ELR (cell line): Measurements from ENCODE around the gene TBC1D16.
"Not testable (repeated sequence)": the region's sequence is repeated elsewhere in the genome, so short reads cannot be mapped to it uniquely, and the experiment has no call there.

Source experiments
- DNase-seq: peaks from one replicate; pipeline ENCODE4 v3.0.0-alpha.2; 2015; ENCODE audit warnings: low read depth

Gene TBC1D16

DNA sequence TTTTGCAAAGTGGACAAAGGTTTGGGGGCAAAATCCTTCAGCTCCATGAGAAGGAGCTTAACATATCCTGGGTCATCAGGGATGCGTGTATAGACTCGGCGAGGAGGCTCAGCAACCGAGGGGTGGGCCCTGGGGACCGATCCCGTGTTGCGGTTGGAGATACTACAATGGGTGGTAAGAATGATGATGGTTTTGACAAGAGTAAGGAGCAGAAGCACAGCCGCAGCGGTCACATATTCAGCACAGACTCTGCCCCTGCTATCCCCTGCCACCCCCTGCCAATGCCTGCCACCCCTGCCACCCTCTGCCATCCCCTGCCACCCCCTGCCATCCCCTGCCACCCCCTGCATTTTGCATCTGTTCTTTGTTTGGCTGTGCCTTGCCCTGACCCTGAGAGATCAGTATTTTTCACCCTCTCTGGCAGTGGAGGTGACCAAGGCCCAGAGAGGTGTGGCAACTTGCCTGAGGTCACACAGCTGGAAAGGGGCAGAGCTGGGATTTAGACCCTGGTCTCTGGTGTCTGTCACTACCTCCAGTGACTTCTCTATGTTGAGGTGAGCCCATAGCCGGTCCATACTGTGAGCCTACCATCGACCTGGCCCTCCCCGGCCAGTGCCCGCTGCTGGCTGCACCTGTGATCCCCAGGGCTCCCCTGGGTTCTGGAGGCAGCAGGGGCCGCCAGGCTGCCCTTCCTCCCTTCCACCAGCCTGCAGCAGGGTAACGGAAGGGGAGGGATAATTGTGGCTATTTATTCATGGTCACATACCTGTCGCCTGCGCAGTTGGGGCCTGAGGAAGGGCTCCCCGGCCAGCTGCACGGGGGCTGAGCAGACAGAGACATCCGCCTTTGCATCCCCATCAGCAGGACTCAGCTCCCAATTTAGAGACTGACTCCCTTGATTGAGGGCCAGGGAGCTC lies 121.5 kb downstream of the TBC1D16 start:
- no peak for DNase-seq

DNA sequence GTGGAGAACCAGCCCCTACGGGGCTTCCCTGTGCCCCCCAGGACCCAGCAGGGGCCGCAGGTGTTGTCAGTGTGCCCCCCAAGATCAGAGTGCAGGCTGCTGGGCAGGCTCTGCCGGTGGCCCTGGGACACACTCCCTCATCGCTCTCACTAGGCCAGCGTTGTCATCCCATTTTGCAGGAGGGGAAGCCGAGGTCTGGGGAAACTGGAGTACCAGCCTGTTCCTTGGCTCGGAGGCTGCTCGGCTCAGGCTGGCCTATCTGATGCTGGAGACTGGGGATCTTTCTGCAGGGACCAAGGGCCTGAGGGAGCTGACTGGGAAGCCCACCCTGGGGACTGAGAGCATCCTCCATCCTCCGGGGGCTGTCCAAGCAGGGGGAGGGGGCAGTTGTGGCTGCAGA lies 122.2 kb downstream of the TBC1D16 start:
- no peak for DNase-seq

DNA sequence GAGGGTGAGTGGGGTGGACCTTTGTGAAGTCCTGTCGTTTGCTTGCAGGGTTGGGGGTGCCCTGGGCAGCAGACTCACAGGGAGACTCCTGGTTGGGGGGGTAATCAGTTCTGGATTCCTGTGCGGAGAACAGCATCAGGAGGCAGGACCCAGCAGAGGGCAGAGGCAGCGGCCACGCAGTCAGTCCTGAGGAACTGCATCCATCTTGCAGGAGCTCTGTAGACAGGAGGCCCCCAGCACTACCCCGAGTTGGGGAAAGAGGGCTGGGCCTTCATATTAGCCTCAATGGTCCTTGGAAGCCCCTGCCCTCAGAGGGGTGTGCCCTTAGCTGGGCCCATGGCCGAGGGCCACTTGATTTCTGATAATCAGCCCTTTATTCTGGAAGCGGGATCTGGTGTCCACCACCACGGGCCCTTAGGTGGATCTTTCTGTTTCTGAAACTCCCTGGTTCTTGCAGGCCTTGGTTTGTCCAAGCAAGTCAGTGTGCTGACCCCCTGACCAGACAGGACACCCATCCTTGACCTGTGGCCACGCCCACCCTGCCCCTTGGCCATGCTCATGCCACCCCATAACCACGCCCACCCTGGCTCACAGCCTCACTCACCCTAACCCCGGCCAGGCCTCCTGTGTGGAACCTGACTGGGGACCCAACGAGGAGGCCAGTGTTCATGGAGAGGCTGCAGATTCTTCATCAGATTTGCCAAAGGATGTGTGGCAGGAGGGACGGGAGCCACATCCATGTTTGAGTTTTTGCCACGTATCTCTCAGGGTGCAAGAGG lies 122.9 kb downstream of the TBC1D16 start:
- no peak for DNase-seq

DNA sequence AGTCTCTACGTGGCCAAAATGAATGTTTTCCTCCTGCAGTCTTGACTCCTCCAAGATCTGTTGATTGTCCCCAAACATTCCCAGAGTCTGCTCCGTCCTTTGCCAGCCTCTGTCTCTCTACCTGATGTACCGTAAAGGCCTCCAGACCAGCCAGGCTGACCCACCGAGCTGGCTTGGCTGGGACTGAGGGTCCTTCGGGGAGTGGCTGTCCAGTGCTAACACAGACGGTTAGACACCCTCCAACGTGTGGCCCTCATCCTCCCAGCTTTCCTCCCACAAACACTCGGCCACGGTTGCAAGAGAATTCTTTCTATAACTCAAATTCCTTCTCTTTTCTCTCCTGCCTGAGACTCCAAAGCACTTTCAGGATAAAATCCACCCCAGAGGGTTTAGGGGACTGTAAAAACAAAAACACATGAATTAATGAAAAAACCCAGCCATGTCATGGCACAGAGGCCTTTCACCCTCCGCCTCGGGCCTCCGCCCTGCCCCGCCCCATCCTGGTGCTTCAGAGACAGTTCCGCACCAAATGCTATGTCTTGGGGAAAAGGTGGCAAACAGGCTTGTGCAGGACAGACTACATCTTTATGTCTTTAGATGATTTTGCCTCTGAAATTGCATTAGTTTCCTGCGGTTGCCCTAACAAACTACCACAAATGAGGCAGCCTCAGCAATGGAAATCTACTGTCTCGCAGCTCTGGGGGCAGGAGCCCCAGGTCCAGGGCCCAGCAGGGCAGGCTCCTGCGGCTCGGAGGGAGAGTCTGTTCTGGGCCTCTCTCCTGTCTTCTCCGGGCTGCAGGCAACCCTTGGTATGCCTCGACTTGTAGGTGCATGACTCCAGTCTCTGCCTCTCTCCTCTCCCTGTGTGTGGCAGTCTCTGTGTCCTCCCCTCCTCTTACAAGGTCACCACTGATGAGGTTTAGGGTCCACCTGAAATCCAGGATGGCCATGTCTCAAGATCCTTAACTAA lies 124.0 kb downstream of the TBC1D16 start:
- no peak for DNase-seq

DNA sequence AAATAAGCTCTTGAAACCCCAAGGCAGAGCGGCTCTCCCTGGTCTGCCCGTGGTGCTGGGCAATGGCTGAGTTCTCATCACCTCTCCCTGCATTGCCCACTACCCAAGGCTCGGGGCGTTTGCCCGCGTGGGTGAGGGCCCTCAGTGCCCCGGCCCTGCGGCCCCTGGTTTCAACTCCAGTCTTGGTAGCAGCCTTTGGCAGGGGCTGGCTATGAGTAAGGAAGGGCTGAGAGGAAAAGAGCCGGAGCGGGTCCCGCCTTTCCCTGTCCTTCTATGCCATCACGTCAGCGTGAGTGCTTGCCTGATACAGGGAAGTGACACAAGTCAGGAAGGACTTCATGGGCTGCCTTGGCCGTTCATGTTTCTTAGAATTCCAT lies 124.7 kb downstream of the TBC1D16 start:
- DNase-seq: no peak

DNA sequence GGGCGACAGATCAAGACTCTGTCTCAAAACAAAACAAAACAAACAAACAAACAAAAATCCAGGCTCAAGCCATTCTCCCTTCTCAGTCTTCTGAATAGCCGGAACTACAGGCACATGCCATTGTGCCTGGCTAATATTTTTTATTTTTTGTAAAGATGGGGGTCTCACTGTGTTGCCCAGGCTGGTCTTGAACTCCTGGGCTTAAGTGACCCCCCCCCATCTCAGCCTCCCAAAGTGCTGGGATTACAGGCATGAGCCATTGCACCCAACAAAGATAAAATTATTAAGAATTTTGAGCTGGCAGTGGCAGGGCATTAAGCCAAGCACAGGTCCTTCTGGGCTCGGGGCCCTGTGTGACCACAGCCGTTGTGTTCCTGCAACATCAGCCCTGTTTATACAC lies 126.6 kb downstream of the TBC1D16 start:
- DNase-seq: no peak

DNA sequence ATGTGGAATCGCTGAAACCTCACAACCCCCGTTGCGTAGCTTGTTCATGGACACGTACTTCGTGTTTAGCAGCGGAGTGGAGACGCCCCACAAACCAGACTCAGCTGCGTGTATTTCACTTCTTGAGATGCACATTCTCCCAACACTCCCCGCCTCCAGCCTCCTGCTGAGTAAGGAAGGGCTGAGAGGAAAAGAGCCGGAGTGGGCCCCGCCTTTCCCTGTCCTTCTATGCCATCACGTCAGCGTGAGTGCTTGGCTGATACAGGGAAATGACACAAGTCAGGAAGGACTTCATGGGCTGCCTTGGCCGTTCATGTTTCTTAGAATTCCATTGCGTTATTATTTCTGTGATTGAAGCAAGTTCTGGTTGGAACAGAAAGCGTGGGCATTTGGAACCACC lies 127.8 kb downstream of the TBC1D16 start:
- peak; percentile 20 for DNase-seq

DNA sequence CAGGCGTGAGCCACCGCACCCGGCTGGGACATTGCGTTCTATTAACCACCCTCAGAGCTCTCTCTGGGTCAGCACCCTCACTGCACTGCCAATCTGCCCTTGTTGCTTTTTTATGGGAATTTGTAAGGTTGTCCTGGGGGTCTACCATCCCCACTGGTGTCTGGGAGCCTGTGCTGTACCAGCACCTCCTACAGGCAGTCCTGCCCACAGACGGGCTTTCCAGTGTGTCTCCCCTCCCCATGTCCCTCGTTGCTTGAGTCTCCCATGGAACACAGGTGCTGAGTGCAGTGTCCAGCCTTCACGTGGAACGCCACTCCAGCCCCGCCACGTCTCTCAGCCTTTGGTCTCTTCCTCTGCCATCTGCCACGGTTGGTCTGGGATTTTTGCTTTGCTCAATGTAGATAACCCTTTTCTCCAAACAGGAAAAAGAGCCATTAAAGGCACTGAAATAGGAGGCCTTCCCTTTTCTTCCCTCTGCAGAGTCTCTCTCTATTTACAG lies 128.4 kb downstream of the TBC1D16 start:
- no peak for DNase-seq

DNA sequence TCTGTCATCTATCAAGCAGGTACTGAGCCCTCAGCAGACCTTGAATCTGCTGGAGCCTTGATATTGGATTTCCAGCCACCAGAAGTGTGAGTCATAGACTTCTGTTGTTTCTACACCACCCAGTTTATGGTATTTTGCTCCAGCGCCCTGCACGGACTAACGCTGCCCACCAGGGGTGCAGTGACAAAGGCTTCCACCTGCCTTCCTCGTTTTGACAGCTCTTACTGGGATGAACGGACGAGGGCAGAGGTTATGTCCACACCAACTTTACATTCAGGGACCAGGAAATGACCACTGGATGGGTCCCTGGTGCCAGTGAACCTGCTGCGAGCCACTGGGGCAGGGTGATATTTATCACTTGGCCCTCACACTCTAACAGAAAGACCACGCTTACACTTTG lies 129.8 kb downstream of the TBC1D16 start:
- DNase-seq: peak; percentile 46

DNA sequence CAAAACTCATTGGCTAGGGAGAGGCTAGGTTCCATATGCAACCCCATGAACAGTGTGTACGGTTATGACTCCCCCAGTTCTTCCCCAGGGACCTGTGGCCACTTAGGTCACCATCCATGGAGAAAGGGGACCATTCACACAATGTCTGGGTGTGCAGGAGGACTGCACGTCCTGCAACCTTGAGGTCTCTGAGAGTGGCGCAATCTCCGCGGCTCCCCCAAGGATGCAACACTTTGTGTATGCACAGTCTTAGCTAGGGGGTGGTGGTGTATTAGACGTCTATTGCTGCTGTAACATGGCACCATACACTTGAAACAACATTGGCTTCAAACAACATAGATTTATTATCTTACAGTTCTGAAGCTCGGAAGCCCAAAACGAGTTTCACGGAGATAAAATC lies 130.8 kb downstream of the TBC1D16 start:
- no peak for DNase-seq

DNA sequence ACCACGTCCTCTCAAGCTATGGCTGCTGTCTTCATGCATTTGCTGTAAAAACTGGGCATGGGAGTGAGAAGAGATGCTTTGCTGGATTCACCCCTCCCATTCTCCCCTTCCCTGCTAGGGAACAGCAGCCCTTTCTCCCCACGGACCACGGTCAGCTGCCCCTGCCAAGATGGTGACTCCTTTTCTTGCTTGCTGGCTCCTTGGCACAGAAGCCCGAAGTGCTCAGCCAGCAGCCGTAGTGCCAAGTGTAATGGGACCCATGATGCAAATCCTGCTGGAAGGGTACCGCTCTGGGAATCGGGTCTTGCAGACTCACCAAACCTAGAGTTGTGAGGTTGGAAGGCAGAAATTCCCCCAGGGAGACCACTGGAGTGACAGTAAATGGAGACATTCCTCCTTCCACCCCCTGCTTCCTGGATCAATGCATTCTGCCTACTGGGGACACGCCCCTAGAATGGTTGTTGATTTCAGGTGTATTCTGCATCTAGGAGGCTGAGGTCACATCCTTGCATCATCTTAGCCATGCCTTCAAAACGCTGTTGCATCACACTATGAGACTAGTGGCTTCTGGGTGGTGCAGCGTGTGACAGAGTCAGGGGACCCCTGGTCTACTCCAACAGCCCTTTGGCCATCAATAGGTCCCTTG lies 133.4 kb downstream of the TBC1D16 start:
- DNase-seq: no peak

DNA sequence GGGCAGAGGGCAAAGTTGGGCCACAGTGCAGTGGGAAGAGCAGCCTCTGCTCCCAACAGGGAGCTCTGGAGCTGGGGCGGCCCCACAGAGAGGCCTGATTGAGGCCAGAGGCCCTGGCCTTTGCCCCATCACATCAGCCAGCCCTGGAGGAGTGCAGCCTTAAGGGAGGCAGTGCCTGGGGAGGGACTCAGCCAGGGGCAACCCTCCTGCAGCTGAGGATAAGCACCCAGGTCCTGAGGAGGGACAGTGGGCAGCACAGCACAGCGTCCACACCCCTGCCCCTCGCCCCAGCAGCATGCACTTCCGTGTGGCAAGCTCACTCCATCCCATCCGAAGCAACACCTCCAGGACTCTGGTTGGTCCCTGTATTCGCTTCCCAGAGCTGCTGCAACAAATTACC lies 134.5 kb downstream of the TBC1D16 start:
- no peak for DNase-seq

DNA sequence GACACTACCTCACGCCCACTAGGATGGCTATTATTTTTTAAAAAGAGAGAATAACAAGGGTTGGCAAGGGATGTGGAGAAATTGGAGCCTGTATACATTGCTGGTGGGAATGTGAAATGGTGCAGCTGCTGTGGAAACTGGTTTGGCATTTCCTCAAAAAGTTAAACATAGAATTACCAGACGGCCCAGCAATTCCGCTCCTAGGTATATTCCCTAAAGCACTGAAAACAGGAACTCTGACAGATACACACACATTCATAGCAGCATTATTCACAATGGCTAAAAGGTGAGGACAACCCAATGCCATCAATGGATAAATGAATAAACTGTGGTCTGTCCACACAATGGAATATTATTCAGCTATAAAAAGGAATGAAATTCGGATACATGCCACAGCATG lies 136.1 kb downstream of the TBC1D16 start:
- DNase-seq: no peak

DNA sequence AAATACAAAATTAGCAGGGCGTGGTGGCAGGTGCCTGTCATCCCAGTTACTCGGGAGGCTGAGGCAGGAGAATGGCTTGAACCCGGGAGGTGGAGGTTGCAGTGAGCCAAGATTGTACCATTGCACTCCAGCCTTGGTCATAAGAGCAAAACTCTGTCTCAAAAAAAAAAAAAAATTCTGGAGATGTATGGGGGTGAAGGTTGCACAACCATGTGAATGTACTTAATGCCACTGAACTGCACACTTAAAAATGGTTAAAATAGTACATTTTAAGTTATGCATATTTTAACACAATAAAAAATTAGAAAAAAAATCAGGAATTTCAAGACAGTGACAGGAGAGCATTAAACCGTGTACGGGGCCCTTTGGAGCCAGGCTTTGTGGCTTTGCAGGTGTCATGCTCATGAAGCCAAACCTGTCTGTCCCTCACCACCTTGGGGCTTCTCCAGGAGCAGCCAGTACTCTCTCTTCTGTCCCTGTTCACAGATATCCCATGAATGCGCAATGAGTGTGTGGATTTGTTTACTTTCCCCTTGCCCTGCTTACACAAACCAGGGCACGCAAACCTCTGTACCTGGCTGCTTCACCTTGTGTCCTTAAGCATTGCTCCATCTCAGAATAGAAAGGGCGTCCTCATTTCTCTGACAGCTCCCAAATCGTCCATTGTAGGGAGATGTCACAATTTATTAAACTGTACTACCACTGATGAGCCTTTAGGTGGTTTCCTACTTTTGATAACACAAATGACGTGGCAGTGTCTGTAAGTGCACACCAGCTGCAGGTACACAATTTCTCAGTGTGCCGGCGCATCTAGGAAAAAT lies 138.2 kb downstream of the TBC1D16 start:
- DNase-seq: no peak

DNA sequence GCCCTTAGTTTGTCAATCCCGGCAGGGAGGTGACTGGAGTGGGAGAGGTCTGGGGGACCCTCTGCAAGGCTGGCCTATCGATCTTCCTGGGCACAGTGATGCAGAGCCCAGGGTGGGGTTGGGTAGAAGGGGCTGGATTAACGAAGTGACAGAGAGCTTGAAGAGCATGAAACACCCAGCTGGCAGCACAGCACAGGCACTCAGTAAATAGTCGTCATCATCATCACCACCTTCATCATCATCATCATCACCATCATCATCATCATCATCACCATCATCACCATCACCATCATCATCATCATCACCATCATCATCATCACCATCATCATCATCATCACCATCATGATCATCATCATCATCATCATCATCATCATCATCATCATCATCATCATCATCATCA lies 142.2 kb downstream of the TBC1D16 start:
- not testable (repeated sequence) for DNase-seq

DNA sequence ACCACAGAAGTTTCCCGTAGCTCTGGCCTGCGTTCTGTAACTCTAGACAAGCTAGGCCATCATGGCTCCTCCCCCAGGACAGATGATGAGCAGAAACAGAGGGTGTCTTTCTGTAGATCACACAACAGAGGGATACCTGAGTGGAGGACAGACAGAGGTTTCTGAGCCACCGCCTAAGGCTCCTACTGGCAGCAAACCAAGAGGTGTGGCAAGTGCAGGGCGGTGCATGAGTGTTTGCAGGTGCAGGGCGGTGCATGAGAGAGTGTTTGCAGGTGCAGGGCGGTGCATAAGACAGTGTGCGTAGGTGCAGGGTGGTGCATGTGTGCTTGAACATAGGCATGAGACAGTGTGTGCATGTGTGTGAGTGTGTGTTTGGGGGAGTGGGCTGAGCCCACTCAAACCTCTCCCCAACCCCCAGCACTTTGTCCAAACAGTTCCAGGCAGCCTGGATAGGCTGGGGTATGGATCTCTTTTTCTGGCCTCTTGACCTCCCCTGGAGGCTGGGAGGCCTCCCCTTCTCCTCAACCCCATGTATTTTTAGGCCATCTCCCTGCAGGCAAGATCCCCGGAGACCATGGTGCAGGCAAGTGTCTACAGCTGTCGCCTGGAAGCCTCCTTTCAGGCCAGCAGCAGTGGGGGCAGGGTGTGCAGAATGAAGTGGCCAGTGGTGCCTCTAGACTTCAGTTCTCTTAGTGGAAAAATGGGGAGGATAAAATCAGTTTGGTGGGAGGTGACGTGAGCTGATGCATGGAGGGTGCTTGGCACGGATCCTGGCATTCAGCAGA lies 143.0 kb downstream of the TBC1D16 start:
- DNase-seq: no peak

DNA sequence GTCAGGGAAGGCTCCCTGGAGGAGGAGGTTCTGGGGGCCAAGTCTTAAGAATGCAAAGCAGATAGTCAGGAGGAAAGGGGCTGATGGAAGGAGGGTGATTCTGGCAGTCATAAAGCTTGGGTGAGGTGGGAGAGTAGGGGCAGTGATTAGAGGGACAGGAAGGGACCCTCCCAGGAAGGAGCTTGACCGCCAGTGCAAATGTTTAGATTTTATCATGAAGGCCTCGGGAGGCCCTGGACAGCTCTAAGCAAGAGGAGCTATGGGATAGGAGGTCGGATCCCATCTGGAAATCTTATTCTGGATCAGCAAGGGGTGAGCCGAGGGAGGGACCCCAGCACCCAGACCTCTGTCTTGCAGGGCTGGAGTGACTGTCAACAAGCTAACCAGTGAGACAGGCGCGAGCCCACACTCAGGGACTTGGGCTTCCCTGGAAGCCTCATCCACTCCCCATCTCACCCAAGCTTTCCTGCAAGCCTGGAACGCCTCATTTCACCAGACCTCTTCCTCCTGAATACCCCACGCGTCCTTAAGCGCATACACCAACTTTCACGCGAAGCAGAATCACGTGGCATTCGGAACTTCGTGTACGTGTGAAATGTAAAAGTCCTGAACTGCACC lies 144.4 kb downstream of the TBC1D16 start:
- DNase-seq: no peak

DNA sequence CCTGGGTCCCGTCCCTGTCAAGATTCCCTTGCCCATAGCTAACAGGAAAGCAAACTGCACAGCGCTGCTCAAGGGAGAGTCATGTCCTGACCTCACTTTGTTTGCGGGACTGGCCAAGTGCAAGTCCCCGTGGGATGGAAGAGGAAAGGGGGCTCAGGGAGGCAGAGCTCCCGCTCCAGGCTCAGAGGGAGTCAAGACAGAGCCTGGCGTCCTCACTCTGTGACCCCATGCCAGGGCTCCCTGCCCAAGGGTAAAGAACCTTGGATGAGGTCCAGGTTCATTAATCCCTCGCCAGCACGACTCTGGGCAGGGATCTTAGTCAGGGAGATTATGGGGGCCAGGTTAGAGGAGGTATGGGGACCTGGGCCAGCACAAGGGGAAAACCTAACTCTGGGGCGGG lies 145.0 kb downstream of the TBC1D16 start:
- DNase-seq: no peak
